GM21381 (cell line): Measurements from ENCODE around the gene HIF1A.
A peak's percentile ranks its signal among the peaks of the same experiment; 100 is the strongest.

Experiments
- ATAC-seq: cut with Tn5 transposase; IDR thresholded peaks from one replicate; pipeline ENCODE4 v1.9.1; 2021; ENCODE audit warnings: mild to moderate bottlenecking, moderate library complexity; ENCODE audit not compliant: unreplicated experiment

HIF1A gene

GRCh38 chr14:61769893-61770292 is 74.6 kb downstream of the HIF1A start:
- ATAC-seq, result no peak

- ATAC-seq, result no peak
Measured at GRCh38 chr14:61774861-61775260, 79.5 kb downstream of the HIF1A start.

- ATAC-seq, result peak; percentile 84
Measured at GRCh38 chr14:61780125-61780524, 84.8 kb downstream of the HIF1A start.

- no peak for ATAC-seq
Measured at GRCh38 chr14:61797309-61797708, 102.0 kb downstream of the HIF1A start.
